ENCODE data around the gene CAMK2N1. TPM values are rescaled to one million over a fixed set of nuclear protein-coding genes. Genes with fewer than 3 reads are reported as not detected.

Gene CAMK2N1
- total and polyA plus RNA-seq, 10 of the 15 experiments (the other 5 are each of a cell fraction or from before 2014, with no cell fraction given), result 0.23 TPM; not detected in 9

GRCh38 chr1:20530901-20531300 lies 44.9 kb upstream of the CAMK2N1 start:
- ATAC-seq, result no peak

More at GRCh38 chr1:20530901-20531300, 44.9 kb upstream of the CAMK2N1 start:
- in situ Hi-C loops (cut with MboI) (no loop called here), intact Hi-C loops (cut with micrococcal nuclease; ENCODE audit: unreplicated experiment) (no loop called here)
- no TSS peak for BruUV-seq (replicated peaks)
- TF ChIP-seq SKIL (IDR thresholded peaks at IDR 0.05; ENCODE audit: low read depth, poor library complexity, severe bottlenecking), result no peak
- TF ChIP-seq NFIC (IDR thresholded peaks at IDR 0.05; ENCODE audit: low read depth, low read length), result no peak
- no peak for TF ChIP-seq CBFB (IDR thresholded peaks at IDR 0.05; ENCODE audit: low read depth)
- TF ChIP-seq IRF3 (IDR thresholded peaks at IDR 0.05), result no peak
- Histone ChIP-seq H3K36me3 (ENCODE audit: control insufficient read depth in 2 of 2, insufficient read depth in 2 of 2, low read length in 1 of 2) (no peaks in the 10 kb centered on the region), H3K27ac (ENCODE audit: control insufficient read depth, insufficient read depth) (no peak overlapping the region), H3K27me3 (replicated peaks in 1 of 2; ENCODE audit: control insufficient read depth in 2 of 2, insufficient read depth in 2 of 2, low read length in 1 of 2) (peaks cover 0 to 2% of the 10 kb centered on the region in 2 experiments; a peak in 2 of 4 replicates), H3K9me3 (replicated peaks; ENCODE audit: control insufficient read depth, insufficient read depth, low read length) (no peaks in the 10 kb centered on the region), H4K20me1 (ENCODE audit: control insufficient read depth, insufficient read depth) (no peaks in the 10 kb centered on the region), H2AFZ (ENCODE audit: control insufficient read depth, low read depth, low read length) (no peak overlapping the region), H3K79me2 (ENCODE audit: control insufficient read depth, insufficient read depth, low read length) (no peaks in the 10 kb centered on the region), H3K9ac (ENCODE audit: control insufficient read depth, insufficient read depth, low read length) (no peak overlapping the region), H3K4me2 (ENCODE audit: control insufficient read depth, insufficient read depth) (no peak overlapping the region), H3K4me1 (ENCODE audit: control insufficient read depth, insufficient read depth, low read length) (no peaks in the 10 kb centered on the region), H3K4me3 (no peak overlapping the region)
- RAD21 ChIA-PET (ENCODE audit: unreplicated experiment), result no interaction called here
- CTCF ChIA-PET, result interaction anchor here (1.1 kb wide), 1 partner anchor 109 kb away, joined by 3 read pairs; no protein-coding TSS in a partner anchor
- FAIRE-seq (no peak), DNase-seq (ENCODE audit: low read depth, low spot score) (no peak)
- POLR2A ChIA-PET, result no interaction called here
- 30% methylated on average over 6 of the region's 6 CpGs for WGBS (ENCODE audit: insufficient coverage, insufficient replicate concordance, low lambda C conversion rate, missing lambda C conversion rate)
- SMC1A ChIA-PET (ENCODE audit: uncharacterized antibody, unreplicated experiment), result no interaction called here
